Esophagus (tissue), 2 donors: ENCODE data around the gene RPL18. TPM values are rescaled to one million over a fixed set of nuclear protein-coding genes. Genes with fewer than 3 reads are reported as not detected.
"Not testable (repeated sequence)": the region's sequence is repeated elsewhere in the genome, so short reads cannot be mapped to it uniquely, and the experiment has no call there.

Experiments
- H3K27ac ChIP-seq, 2 donors: one replicate each; pipeline ENCODE4 v1.5.1; 2013; ENCODE audit warnings: low read depth in 2 of 2, mild to moderate bottlenecking in 2 of 2, inconsistent platforms in 1 of 2, low read length in 1 of 2, moderate library complexity in 1 of 2
- H3K27me3 ChIP-seq, 2 donors: one replicate each; pipeline ENCODE4 v1.6.1; 2013; ENCODE audit warnings: low read length in 2 of 2, control low read depth in 1 of 2, mild to moderate bottlenecking in 1 of 2; ENCODE audit not compliant: insufficient read depth in 2 of 2, control insufficient read depth in 1 of 2
- H3K36me3 ChIP-seq, 2 donors: one replicate each; pipeline ENCODE4 v1.6.1; 2013; ENCODE audit warnings: low read length in 1 of 2; ENCODE audit not compliant: control insufficient read depth in 2 of 2, insufficient read depth in 2 of 2
- H3K4me1 ChIP-seq, 2 donors: one replicate each; pipeline ENCODE4 v1.6.1; 2013; ENCODE audit warnings: low read length in 1 of 2; ENCODE audit not compliant: control insufficient read depth in 2 of 2, insufficient read depth in 2 of 2
- H3K4me3 ChIP-seq, 2 donors: one replicate each; pipeline ENCODE4 v1.5.1; 2013; ENCODE audit warnings: low read length in 2 of 2, mild to moderate bottlenecking in 2 of 2, low read depth in 1 of 2, moderate library complexity in 1 of 2
- H3K9me3 ChIP-seq, 2 donors: one replicate each; pipeline ENCODE4 v1.6.1; 2013; ENCODE audit warnings: mild to moderate bottlenecking in 2 of 2, low read depth in 1 of 2, low read length in 1 of 2, moderate library complexity in 1 of 2; ENCODE audit not compliant: control insufficient read depth in 2 of 2, insufficient read depth in 1 of 2
- WGBS, 2 donors: extraction: QIAGEN DNeasy Blood & Tissue Kit; methylation state at CpG; one replicate each; pipeline ENCODE4 v1.1.7; 2013; 5-methylcytosine and 5-hydroxymethylcytosine counted together
- polyA plus RNA-seq, 2 donors: library from polyadenylated mRNA; stranded (reverse); fragments of 200-250 nt; gene quantifications; one replicate each; pipeline ENCODE4 v1.2.3, GENCODE V29; 2013
- donor health status: healthy with polysubstance abuse.
- donor health status: Bipolar disorder and iron deficiency.

RPL18 gene
- polyA plus RNA-seq, 2 donors: 2,667 to 2,860 TPM

DNA sequence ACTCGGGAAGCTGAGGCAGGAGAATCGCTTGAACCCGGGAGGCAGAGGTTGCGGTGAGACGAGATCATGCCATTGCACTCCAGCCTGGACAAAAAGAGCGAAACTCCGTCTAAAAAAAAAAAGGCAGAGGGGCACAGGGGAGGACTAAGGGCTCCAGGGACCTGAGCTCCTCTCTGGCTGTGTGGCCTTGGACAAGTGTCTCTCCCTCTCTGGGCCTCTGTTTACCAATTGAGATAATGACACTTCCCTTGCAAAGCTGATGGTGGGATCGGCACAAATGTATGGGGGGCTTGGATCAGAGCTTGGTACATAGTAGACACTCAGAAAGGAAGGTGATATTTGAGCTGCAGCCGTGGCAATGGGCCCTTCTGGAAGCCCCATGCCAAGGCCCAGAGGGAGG, 23.8 kb downstream of the RPL18 start:
- Histone ChIP-seq H3K4me3 (no peak overlapping the region), H3K27ac (no peak overlapping the region), H3K27me3 (no peaks in the 10 kb centered on the region), H3K9me3 (no peaks in the 10 kb centered on the region), H3K36me3 (peaks cover 0 to 27% of the 10 kb centered on the region in 2 donors), H3K4me1 (no peaks in the 10 kb centered on the region)
- 86 to 87% methylated on average over 9 of the region's 9 CpGs for WGBS, 2 donors

DNA sequence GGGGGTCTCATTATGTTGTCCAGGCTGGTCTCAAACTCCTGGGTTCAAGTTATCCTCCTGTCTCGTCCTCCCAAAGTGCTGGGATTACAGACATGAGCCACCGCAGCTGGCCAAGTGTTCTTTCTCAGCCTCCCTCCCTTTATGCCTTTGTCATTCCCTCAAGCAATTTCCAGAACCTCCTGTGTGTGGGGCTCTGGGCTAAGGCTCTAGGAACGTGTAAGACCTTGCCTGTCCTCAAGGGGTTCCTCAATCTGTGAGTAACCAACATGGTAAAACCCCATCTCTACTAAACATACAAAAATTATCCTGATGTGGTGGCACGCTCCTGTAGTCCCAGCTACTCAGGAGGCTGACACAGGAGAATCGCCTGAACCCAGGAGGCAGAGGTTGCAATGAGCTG, 28.0 kb downstream of the RPL18 start:
- Histone ChIP-seq H3K9me3 (no peaks in the 10 kb centered on the region), H3K4me1 (peaks cover 2% of the 10 kb centered on the region in 2 donors), H3K27me3 (no peaks in the 10 kb centered on the region), H3K27ac (no peak overlapping the region), H3K36me3 (peaks cover 0 to 12% of the 10 kb centered on the region in 2 donors), H3K4me3 (no peak overlapping the region)
- 77 to 83% methylated on average over 5 of the region's 5 CpGs for WGBS, 2 donors

DNA sequence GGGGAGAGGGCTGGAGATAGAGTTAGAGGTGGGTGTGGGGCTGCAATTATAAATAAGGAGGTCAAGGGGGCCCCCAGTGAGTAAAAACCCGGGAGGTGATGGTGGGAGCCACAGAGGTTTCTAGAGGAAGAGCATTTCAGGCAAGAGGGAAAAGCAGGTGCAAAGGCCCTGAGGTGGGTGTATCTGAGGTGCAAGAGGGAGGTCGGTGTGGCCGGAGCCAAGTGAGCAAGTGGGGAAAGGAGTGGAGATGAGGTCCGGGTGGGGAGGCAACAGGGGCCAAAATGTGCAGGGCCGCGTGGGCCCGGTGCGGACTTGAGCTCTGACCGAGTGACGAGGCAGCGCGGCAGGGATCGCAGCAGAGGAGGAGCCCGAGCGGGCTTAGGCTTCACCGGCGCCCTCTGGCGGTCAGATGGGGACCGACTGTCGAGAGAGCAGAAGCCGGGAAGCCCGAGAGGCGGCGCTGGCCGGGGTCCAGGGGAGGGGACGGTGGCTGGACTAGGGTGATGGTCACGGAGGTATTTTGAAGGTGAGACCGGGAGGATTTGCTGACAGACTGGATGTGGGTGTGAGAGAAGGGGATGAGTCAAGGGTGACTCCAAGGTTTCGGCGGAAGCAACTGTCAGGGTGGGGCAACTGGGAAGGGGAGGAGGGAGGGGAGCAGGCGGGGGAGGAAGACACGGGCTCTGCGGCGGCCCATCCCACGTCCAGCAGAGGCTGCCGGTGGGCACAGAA, 30.1 kb downstream of the RPL18 start:
- Histone ChIP-seq H3K4me1 (peaks cover 2% of the 10 kb centered on the region in 2 donors), H3K36me3 (peaks cover 0 to 12% of the 10 kb centered on the region in 2 donors), H3K9me3 (no peaks in the 10 kb centered on the region), H3K27ac (peak overlapping the region; percentile 76 to 92), H3K4me3 (peak overlapping the region in 1 of 2 donors; percentile 17), H3K27me3 (no peaks in the 10 kb centered on the region)
- 2 to 4% methylated on average over 32 to 36 of the region's 36 CpGs for WGBS, 2 donors

DNA sequence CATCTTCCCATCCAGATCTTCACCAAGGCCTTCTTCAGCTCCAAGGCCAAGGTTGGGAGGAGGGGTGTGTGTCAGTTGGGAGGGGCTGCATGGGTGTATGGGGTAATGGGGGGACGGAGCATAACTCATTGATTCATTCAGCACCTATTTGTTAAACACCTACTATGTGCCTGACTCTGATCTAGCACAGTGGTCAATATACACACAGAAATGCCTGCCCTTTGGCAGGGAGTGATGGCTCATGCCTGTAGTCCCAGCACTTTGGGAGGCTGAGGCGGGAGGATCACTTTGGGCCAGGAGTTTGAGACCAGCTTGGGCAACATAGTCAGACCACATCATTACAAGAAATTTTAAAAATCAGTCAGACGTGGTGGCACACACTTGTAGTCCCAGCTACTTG, 31.6 kb downstream of the RPL18 start:
- Histone ChIP-seq H3K36me3 (peaks cover 0 to 5% of the 10 kb centered on the region in 2 donors), H3K4me1 (peaks cover 2% of the 10 kb centered on the region in 2 donors), H3K4me3 (no peak overlapping the region), H3K27me3 (no peaks in the 10 kb centered on the region), H3K9me3 (no peaks in the 10 kb centered on the region), H3K27ac (no peak overlapping the region)
- WGBS, 2 donors: 89 to 92% methylated on average over 3 of the region's 3 CpGs

DNA sequence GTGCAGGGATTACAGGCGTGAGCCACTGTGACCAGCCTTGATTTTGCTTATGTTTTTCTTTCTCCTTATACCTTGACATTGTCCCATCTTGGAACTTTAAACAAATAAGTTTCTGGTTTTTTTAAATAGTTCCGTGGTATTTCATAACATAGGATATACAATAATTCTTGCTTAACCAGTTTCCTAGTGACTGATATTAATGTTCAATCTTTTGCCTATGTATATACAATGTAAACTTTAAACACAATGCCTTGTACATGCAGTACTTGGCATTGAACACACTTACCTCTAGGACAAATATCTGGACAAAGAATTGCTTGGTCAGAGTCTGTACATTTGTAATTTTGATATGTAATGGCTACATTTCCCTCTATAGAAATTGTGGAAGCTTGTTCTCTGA, 36.8 kb downstream of the RPL18 start:
- no peaks in the 10 kb centered on the region for H3K9me3 ChIP-seq
- H3K4me3 ChIP-seq: no peak overlapping the region
- no peaks in the 10 kb centered on the region for H3K4me1 ChIP-seq
- 41 to 55% methylated on average over 2 of the region's 2 CpGs for WGBS, 2 donors
- H3K36me3 ChIP-seq: no peaks in the 10 kb centered on the region
- peak overlapping the region; percentile 34 to 59 for H3K27ac ChIP-seq
- H3K27me3 ChIP-seq: no peaks in the 10 kb centered on the region

DNA sequence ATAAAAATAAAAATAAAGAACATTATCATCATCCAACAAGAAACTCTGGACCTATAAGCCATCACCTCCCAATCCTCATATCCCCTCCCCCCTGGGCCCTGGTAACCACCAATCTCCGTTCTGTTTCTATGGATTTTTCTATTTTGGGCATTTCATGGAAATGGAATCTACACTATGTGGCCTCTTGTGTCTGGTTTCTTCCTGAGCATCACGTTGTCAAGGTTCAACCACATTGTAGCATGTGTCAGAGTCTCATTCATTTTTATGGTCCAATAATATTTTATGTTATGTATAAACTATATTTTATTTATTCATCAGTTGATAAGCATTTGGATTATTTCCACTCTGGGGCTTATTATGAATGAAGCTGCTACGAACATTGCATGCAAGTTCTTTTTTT, 40.1 kb downstream of the RPL18 start:
- H3K27me3 ChIP-seq: no peaks in the 10 kb centered on the region
- H3K9me3 ChIP-seq: no peaks in the 10 kb centered on the region
- WGBS, 2 donors: 40 to 47% methylated on average over 3 of the region's 3 CpGs
- no peaks in the 10 kb centered on the region for H3K4me1 ChIP-seq
- H3K27ac ChIP-seq: no peak overlapping the region
- H3K36me3 ChIP-seq: peaks cover 0 to 2% of the 10 kb centered on the region in 2 donors
- no peak overlapping the region for H3K4me3 ChIP-seq

DNA sequence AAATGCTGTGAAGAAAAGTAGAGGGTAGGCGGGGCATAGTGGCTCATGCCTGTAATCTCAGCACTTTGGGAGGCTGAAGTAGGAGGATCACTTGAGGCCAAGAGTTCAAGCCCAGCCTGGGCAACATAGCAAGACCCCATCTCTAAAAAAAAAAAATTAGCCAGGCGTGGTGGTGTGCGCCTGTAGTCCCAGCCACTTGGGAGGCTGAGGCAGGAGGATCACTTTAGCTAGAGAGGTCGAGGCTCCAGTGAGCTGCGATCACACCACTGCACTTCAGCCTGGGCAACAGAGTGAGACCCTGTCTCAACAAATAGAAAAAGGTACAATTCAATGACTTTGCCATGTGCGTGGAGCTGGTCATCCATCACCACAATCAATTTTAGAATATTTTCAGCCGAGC, 41.1 kb downstream of the RPL18 start:
- H3K36me3 ChIP-seq, H3K4me3 ChIP-seq: not testable (repeated sequence)
- WGBS, 2 donors: 93 to 94% methylated on average over 7 of the region's 7 CpGs

DNA sequence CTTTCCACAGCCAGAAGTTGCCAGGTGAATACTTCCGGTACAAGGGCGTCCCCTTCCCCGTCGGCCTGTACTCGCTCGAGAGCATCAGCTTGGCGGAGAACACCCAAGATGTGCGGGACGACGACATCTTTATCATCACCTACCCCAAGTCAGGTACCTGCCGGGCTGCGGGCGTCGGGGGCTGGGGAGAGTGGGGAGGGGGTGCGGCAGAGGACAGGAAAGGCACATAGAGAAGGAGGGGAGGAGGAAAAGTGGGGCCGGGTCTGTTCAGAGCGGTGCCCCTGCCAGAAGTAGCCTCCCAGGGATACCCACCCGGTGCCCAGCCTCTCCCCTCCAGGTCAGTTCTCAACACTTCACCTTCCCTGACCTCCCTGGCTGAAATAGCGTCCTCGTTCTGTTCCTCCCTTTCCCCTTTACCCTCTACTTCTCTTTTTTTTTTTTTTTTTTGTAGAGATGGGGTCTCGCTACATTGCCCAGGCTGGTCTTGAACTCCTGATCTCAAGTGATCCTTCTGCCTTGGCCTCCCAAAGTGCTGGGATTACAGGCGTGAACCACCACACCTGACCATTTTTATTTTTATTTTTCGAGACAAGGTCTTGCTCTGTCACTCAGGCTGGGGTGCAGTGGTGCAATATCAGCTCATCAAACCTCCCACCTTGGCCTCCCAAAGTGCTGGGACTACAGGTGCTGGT, 42.9 kb downstream of the RPL18 start:
- no peak overlapping the region for H3K4me3 ChIP-seq
- no peak overlapping the region for H3K27ac ChIP-seq

More for the DNA sequence above, 41.1 kb downstream of the RPL18 start:
- not testable (repeated sequence) for H3K27me3 ChIP-seq, H3K9me3 ChIP-seq, H3K27ac ChIP-seq, H3K4me1 ChIP-seq

DNA sequence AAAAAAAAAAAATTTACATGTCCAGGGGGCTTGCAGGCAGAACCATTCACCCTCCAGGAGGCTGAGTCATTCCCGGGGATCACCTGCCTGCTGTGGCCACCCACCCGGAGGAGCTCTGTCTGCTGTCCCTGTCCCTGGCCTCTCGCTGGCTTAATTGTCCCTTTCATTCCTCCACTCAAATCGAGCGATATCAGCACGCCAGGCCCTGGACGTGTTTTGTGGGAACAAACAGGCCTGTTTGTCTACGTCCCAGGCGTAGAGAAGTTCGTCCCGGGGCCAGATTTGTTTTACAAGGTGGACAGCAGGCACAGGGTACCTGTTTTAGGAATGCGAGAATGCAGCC, 45.8 kb downstream of the RPL18 start:
- Histone ChIP-seq H3K4me3 (no peak overlapping the region), H3K27me3 (no peaks in the 10 kb centered on the region), H3K27ac (peak overlapping the region in 1 of 2 donors; percentile 47), H3K4me1 (peaks cover 0 to 7% of the 10 kb centered on the region in 2 donors), H3K9me3 (no peaks in the 10 kb centered on the region), H3K36me3 (peaks cover 0 to 2% of the 10 kb centered on the region in 2 donors)
- WGBS, 2 donors: 71 to 83% methylated on average over 12 of the region's 12 CpGs

More for the DNA sequence above, 42.9 kb downstream of the RPL18 start:
- Histone ChIP-seq H3K36me3 (peaks cover 0 to 2% of the 10 kb centered on the region in 2 donors), H3K27me3 (no peaks in the 10 kb centered on the region), H3K9me3 (no peaks in the 10 kb centered on the region), H3K4me1 (no peaks in the 10 kb centered on the region)
- WGBS, 2 donors: 79 to 83% methylated on average over 23 of the region's 23 CpGs
